ENCODE data around the gene NEURL1B.

DNA sequence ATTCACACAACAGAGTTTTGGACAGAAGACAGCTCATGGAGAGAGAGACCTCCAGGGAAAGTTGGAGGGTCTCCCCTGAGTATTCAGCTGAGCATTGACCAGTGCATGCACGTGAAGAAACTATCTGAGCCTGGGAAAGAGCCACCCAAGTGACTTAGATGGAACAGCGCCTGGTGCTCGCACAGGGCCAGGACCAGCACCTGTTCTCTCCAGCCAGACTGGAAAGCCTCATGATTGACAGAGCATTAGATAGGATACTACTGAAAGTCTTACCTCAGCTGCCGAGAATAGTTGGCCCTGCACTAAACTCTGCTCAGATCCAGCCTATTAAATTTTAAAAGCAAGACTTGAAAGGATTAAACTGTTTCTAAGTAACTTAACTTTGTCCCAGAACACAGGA, 28.3 kb upstream of the NEURL1B start:
- TF ChIP-seq, protein P1, sequence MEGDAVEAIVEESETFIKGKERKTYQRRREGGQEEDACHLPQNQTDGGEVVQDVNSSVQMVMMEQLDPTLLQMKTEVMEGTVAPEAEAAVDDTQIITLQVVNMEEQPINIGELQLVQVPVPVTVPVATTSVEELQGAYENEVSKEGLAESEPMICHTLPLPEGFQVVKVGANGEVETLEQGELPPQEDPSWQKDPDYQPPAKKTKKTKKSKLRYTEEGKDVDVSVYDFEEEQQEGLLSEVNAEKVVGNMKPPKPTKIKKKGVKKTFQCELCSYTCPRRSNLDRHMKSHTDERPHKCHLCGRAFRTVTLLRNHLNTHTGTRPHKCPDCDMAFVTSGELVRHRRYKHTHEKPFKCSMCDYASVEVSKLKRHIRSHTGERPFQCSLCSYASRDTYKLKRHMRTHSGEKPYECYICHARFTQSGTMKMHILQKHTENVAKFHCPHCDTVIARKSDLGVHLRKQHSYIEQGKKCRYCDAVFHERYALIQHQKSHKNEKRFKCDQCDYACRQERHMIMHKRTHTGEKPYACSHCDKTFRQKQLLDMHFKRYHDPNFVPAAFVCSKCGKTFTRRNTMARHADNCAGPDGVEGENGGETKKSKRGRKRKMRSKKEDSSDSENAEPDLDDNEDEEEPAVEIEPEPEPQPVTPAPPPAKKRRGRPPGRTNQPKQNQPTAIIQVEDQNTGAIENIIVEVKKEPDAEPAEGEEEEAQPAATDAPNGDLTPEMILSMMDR (conservative IDR thresholded peaks at IDR 0.05; ENCODE audit: low read length), result no peak
- no peak for TF ChIP-seq EZH2phosphoT487 (IDR thresholded peaks at IDR 0.05; ENCODE audit: borderline replicate concordance)

All from Loucy (cell line).